HepG2 (cell line): ENCODE measurements around the gene PROX2. TPM values are rescaled to one million over a fixed set of nuclear protein-coding genes. Genes with fewer than 3 reads are reported as not detected.
A peak's percentile ranks its signal among the peaks of the same experiment; 100 is the strongest.

Experiments used
- HOXA7 ChIP-seq: sonication (generic); formaldehyde crosslinking; IDR thresholded peaks from 2 replicates; pipeline ENCODE4 v1.8.1; 2022; ENCODE audit warnings: mild to moderate bottlenecking, missing genetic modification reagents, moderate library complexity
- JDP2 ChIP-seq: sonication (generic); formaldehyde crosslinking; IDR thresholded peaks from 2 replicates; pipeline ENCODE4 v1.8.1; 2022; ENCODE audit warnings: missing genetic modification reagents, borderline replicate concordance
- KDM1A ChIP-seq: IDR thresholded peaks from 2 replicates; pipeline ENCODE4 v1.6.1; 2016; ENCODE audit warnings: missing compliant biosample characterization
- NCOA2 ChIP-seq: sonication (generic); formaldehyde crosslinking; IDR thresholded peaks from 2 replicates; pipeline ENCODE4 v1.8.0; 2022; ENCODE audit warnings: inconsistent platforms
- STAT5B ChIP-seq: sonication (generic); formaldehyde crosslinking; IDR thresholded peaks from 2 replicates; pipeline ENCODE4 v1.4.0; 2020; ENCODE audit warnings: missing genetic modification reagents
- ZFYVE20 ChIP-seq: sonication (generic); formaldehyde crosslinking; IDR thresholded peaks from 2 replicates; pipeline ENCODE4 v1.8.0; 2023; ENCODE audit warnings: low read depth, mild to moderate bottlenecking, moderate library complexity, missing genetic modification reagents, borderline replicate concordance
- ZNF317 ChIP-seq: sonication (generic); formaldehyde crosslinking; IDR thresholded peaks from 2 replicates; pipeline ENCODE4 v1.5.0; 2020; ENCODE audit warnings: mild to moderate bottlenecking, missing genetic modification reagents
- ZNF431 ChIP-seq: sonication (generic); formaldehyde crosslinking; IDR thresholded peaks from 2 replicates; pipeline ENCODE4 v1.9.0; 2022; ENCODE audit warnings: missing genetic modification reagents, low read depth, mild to moderate bottlenecking, borderline replicate concordance
- ZNF446 ChIP-seq: sonication (generic); formaldehyde crosslinking; IDR thresholded peaks from 2 replicates; pipeline ENCODE4 v1.5.0; 2020; ENCODE audit warnings: mild to moderate bottlenecking, missing genetic modification reagents
- polyA plus RNA-seq, 8 experiments: library from polyadenylated mRNA; depleted of rRNA in 3 of 8; stranded (reverse) in 7 of 8; unstranded in 1 of 8; fragments of >200 nt; fragmentation: Illumina TruSeq in 4 of 8; extraction: Trizol in 4 of 8; gene quantifications; 2 replicates each; pipeline versions ENCODE4 v1.2.1 to v1.2.3, GENCODE V29; 2011 to 2016; ENCODE audit warnings: low read depth in 4 of 8, missing spikeins in 1 of 8, mixed read lengths in 1 of 8; ENCODE audit not compliant: insufficient read depth in 1 of 8
- total RNA-seq, 5 experiments: library from RNA; depleted of rRNA; stranded (reverse); fragments of >200 nt; fragmentation: Illumina TruSeq; extraction: Trizol; gene quantifications; 2 replicates each; pipeline ENCODE4 v1.2.3, GENCODE V29; 2016; ENCODE audit warnings: low read depth in 1 of 5
- TF ChIP-seq, protein P1 (sequence below): sonication (generic); formaldehyde crosslinking; IDR thresholded peaks from 2 replicates; pipeline ENCODE4 v1.8.0; 2022; ENCODE audit warnings: mild to moderate bottlenecking, missing genetic modification reagents
- TF ChIP-seq, protein P2 (sequence below): sonication (generic); formaldehyde crosslinking; IDR thresholded peaks from 2 replicates; pipeline ENCODE4 v1.4.0; 2020; ENCODE audit warnings: missing genetic modification reagents; ENCODE audit errors: not compliant biosample characterization
- TF ChIP-seq, protein P3 (sequence below): IDR thresholded peaks from 2 replicates; pipeline ENCODE4 v1.6.1; 2016; ENCODE audit warnings: missing compliant biosample characterization, missing genetic modification reagents, borderline replicate concordance
- TF ChIP-seq, protein P4 (sequence below): sonication (generic); formaldehyde crosslinking; IDR thresholded peaks from 2 replicates; pipeline ENCODE4 v1.4.0; 2020; ENCODE audit warnings: missing genetic modification reagents, mild to moderate bottlenecking, borderline replicate concordance
- TF ChIP-seq, protein P5 (sequence below): sonication (generic); formaldehyde crosslinking; IDR thresholded peaks from 2 replicates; pipeline ENCODE4 v1.5.0; 2020; ENCODE audit warnings: missing genetic modification reagents
- TF ChIP-seq, protein P6 (sequence below): sonication (generic); formaldehyde crosslinking; IDR thresholded peaks from 2 replicates; pipeline ENCODE4 v1.4.0; 2020; ENCODE audit warnings: low read depth, mild to moderate bottlenecking, missing genetic modification reagents
- TF ChIP-seq, protein P7 (sequence below): sonication (generic); formaldehyde crosslinking; conservative IDR thresholded peaks from 2 replicates; pipeline ENCODE4 v1.4.0; 2020; ENCODE audit warnings: missing genetic modification reagents
- TF ChIP-seq, protein P8 (sequence below): sonication (generic); formaldehyde crosslinking; IDR thresholded peaks from 2 replicates; pipeline ENCODE4 v1.8.1; 2023; ENCODE audit warnings: mild to moderate bottlenecking, missing genetic modification reagents

Gene PROX2
- total and polyA plus RNA-seq, 2 of the 13 experiments (the other 11 are each of a cell fraction or from before 2014, with no cell fraction given): not detected

DNA sequence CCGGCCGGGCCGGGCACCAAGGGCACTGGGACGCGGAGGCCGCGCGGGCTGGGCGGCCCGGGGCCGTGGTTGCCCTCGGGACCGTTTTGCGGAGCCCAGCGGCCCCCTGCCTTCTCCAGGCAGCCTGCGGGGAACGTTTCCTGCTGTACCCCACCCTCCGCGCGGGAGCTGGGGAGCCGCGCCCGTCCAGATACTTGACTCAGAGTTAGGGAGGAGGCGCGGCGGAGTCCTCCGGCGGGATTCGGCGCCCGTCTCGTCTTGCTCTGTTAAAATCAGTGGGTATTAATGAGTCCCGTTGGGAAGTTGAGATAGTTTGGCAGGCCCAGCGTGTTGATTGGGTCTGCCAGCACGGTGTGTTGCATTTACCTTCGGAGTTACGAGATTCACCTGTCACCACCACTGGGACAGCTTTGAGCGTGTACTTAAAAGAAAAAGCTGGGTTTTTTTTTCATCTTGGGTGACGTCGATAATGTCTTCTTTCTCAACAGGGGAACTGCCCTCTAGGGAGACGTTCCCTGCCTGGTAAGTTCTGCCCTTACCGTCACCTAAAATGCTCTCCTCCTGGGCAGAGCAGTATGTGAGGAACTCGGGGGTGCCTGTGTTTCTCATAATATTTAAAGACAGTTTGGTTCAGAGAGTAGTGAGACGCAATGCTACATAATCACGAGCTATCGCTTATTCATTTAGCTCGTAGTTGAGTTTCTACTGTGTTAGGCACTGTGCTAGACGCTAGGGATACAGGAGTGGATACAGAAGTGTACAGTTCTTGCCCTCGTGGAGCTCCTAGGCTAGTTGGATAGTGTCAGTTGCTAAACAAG is 6.4 kb upstream of the PROX2 start (continued):
- TF ChIP-seq, protein P1, sequence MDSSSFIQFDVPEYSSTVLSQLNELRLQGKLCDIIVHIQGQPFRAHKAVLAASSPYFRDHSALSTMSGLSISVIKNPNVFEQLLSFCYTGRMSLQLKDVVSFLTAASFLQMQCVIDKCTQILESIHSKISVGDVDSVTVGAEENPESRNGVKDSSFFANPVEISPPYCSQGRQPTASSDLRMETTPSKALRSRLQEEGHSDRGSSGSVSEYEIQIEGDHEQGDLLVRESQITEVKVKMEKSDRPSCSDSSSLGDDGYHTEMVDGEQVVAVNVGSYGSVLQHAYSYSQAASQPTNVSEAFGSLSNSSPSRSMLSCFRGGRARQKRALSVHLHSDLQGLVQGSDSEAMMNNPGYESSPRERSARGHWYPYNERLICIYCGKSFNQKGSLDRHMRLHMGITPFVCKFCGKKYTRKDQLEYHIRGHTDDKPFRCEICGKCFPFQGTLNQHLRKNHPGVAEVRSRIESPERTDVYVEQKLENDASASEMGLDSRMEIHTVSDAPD: no peak
- TF ChIP-seq, protein P2, sequence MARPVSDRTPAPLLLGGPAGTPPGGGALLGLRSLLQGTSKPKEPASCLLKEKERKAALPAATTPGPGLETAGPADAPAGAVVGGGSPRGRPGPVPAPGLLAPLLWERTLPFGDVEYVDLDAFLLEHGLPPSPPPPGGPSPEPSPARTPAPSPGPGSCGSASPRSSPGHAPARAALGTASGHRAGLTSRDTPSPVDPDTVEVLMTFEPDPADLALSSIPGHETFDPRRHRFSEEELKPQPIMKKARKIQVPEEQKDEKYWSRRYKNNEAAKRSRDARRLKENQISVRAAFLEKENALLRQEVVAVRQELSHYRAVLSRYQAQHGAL: no peak
- TF ChIP-seq, protein P3, sequence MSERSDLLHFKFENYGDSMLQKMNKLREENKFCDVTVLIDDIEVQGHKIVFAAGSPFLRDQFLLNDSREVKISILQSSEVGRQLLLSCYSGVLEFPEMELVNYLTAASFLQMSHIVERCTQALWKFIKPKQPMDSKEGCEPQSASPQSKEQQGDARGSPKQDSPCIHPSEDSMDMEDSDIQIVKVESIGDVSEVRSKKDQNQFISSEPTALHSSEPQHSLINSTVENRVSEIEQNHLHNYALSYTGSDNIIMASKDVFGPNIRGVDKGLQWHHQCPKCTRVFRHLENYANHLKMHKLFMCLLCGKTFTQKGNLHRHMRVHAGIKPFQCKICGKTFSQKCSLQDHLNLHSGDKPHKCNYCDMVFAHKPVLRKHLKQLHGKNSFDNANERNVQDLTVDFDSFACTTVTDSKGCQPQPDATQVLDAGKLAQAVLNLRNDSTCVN (CRISPR knock-in tag): no peak
- TF ChIP-seq ZFYVE20 (CRISPR knock-in tag) (no peak), KDM1A (CRISPR knock-in tag) (no peak), ZNF431 (0 out of 2 replicates have a peak, but pooled peaks have one; percentile 29), ZNF446 (CRISPR knock-in tag) (no peak), JDP2 (CRISPR knock-in tag) (no peak), HOXA7 (CRISPR knock-in tag) (no peak), STAT5B (CRISPR knock-in tag) (no peak), ZNF317 (CRISPR knock-in tag) (no peak), NCOA2 (CRISPR knock-in tag) (no peak)
- TF ChIP-seq, protein P4, sequence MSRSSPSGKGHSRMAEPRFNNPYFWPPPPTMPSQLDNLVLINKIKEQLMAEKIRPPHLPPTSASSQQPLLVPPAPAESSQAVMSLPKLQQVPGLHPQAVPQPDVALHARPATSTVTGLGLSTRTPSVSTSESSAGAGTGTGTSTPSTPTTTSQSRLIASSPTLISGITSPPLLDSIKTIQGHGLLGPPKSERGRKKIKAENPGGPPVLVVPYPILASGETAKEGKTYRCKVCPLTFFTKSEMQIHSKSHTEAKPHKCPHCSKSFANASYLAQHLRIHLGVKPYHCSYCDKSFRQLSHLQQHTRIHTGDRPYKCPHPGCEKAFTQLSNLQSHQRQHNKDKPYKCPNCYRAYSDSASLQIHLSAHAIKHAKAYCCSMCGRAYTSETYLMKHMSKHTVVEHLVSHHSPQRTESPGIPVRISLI (CRISPR knock-in tag): 0 out of 2 replicates have a peak, but pooled peaks have one; percentile 17
- TF ChIP-seq, protein P5, sequence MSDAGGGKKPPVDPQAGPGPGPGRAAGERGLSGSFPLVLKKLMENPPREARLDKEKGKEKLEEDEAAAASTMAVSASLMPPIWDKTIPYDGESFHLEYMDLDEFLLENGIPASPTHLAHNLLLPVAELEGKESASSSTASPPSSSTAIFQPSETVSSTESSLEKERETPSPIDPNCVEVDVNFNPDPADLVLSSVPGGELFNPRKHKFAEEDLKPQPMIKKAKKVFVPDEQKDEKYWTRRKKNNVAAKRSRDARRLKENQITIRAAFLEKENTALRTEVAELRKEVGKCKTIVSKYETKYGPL (CRISPR knock-in tag): no peak
- TF ChIP-seq, protein P6, sequence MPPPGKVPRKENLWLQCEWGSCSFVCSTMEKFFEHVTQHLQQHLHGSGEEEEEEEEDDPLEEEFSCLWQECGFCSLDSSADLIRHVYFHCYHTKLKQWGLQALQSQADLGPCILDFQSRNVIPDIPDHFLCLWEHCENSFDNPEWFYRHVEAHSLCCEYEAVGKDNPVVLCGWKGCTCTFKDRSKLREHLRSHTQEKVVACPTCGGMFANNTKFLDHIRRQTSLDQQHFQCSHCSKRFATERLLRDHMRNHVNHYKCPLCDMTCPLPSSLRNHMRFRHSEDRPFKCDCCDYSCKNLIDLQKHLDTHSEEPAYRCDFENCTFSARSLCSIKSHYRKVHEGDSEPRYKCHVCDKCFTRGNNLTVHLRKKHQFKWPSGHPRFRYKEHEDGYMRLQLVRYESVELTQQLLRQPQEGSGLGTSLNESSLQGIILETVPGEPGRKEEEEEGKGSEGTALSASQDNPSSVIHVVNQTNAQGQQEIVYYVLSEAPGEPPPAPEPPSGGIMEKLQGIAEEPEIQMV (CRISPR knock-in tag): no peak
- TF ChIP-seq, protein P7, sequence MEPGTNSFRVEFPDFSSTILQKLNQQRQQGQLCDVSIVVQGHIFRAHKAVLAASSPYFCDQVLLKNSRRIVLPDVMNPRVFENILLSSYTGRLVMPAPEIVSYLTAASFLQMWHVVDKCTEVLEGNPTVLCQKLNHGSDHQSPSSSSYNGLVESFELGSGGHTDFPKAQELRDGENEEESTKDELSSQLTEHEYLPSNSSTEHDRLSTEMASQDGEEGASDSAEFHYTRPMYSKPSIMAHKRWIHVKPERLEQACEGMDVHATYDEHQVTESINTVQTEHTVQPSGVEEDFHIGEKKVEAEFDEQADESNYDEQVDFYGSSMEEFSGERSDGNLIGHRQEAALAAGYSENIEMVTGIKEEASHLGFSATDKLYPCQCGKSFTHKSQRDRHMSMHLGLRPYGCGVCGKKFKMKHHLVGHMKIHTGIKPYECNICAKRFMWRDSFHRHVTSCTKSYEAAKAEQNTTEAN (CRISPR knock-in tag): no peak
- TF ChIP-seq, protein P8, sequence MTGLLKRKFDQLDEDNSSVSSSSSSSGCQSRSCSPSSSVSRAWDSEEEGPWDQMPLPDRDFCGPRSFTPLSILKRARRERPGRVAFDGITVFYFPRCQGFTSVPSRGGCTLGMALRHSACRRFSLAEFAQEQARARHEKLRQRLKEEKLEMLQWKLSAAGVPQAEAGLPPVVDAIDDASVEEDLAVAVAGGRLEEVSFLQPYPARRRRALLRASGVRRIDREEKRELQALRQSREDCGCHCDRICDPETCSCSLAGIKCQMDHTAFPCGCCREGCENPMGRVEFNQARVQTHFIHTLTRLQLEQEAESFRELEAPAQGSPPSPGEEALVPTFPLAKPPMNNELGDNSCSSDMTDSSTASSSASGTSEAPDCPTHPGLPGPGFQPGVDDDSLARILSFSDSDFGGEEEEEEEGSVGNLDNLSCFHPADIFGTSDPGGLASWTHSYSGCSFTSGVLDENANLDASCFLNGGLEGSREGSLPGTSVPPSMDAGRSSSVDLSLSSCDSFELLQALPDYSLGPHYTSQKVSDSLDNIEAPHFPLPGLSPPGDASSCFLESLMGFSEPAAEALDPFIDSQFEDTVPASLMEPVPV (CRISPR knock-in tag): no peak
